GM18868 (cell line): ENCODE data around the gene EYA3.

Experiments used
- ATAC-seq: cut with Tn5 transposase; IDR thresholded peaks from one replicate; pipeline ENCODE4 v1.9.1; 2021; ENCODE audit warnings: mild to moderate bottlenecking, moderate library complexity; ENCODE audit not compliant: unreplicated experiment

Gene EYA3

GRCh38 chr1:27949027-27949426 is 139.4 kb downstream of the EYA3 start:
- no peak for ATAC-seq

- no peak for ATAC-seq
Measured at GRCh38 chr1:27945020-27945419, 143.4 kb downstream of the EYA3 start.

- no peak for ATAC-seq
Measured at GRCh38 chr1:27941671-27942540, 146.5 kb downstream of the EYA3 start.

- no peak for ATAC-seq
Measured at GRCh38 chr1:27940870-27941560, 147.4 kb downstream of the EYA3 start.

GRCh38 chr1:27940297-27940696 is 148.1 kb downstream of the EYA3 start:
- no peak for ATAC-seq

- ATAC-seq, result no peak
Measured at GRCh38 chr1:27938488-27938887, 149.9 kb downstream of the EYA3 start.

- no peak for ATAC-seq
Measured at GRCh38 chr1:27937524-27937836, 150.9 kb downstream of the EYA3 start.

- ATAC-seq, result no peak
Measured at GRCh38 chr1:27936370-27936769, 152.0 kb downstream of the EYA3 start.

GRCh38 chr1:27935721-27936120 is 152.7 kb downstream of the EYA3 start:
- ATAC-seq, result no peak

GRCh38 chr1:27934818-27935549 is 153.4 kb downstream of the EYA3 start, which contains the start of gene SMPDL3B:
SMPDL3B (plus strand) TSS chr1:27935000; CDS start chr1:27935184, 184 bp downstream.
- no peak for ATAC-seq

- no peak for ATAC-seq
Measured at GRCh38 chr1:27931759-27932158, 156.7 kb downstream of the EYA3 start.

GRCh38 chr1:27931184-27931583 is 157.2 kb downstream of the EYA3 start:
- ATAC-seq, result no peak

GRCh38 chr1:27928216-27928954 is 160.0 kb downstream of the EYA3 start:
- ATAC-seq, result no peak

GRCh38 chr1:27922272-27922671 is 166.1 kb downstream of the EYA3 start:
- ATAC-seq, result no peak
